Suprapubic skin (tissue), 3 donors: ENCODE results near the gene UGT1A10.

ENCODE experiments used
- CTCF ChIP-seq, 2 donors: fragments of 200-600 bp in 1 of 2; fragments of 450-650 bp in 1 of 2; sonication (generic) in 1 of 2; IDR thresholded peaks; one replicate each; pipeline ENCODE4 v1.5.1; 2016 to 2019; ENCODE audit warnings: antibody characterized with exemption in 2 of 2, mild to moderate bottlenecking in 1 of 2, moderate library complexity in 1 of 2
- POLR2AphosphoS5 ChIP-seq, 3 donors: sonication (generic); formaldehyde crosslinking; IDR thresholded peaks; one replicate each; pipeline ENCODE4 v1.6.1; 2017; ENCODE audit warnings: antibody characterized with exemption in 3 of 3

DNA sequence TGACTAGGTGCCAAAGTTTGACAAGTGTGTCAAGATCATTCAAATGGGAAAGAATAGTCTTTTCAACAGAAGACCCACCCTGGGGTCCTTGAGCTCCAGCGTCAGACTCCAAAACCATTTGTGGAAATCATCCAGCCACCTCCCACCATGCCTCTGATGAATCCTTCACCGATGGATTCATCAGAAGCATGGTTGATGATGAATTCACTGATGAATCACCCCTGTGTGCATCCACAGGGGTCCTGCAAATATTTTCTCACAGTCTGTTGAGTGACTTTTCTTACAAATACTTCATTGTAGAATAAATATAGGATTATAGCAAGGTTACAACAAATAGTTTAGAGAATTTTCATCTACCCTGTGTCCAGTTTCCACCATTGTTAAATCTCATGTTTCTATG lies 39.8 kb downstream of the UGT1A10 start:
- TF ChIP-seq CTCF (IDR thresholded peaks at IDR 0.05) (no peak), POLR2AphosphoS5 (IDR thresholded peaks at IDR 0.05) (no peak)
